Chondrocyte (in vitro differentiated cells): ENCODE data around the gene ADSS1. TPM values are rescaled to one million over a fixed set of nuclear protein-coding genes. Genes with fewer than 3 reads are reported as not detected.

ENCODE experiments used
- DNase-seq: peaks from one replicate; pipeline ENCODE4 v3.0.0; 2021; ENCODE audit warnings: mixed read lengths, low spot score
- H3K27ac Mint-ChIP-seq: one replicate; pipeline ENCODE4 v1.8.0; 2021; ENCODE audit warnings: mild to moderate bottlenecking, moderate library complexity, mixed read lengths; ENCODE audit not compliant: unreplicated experiment
- H3K27me3 Mint-ChIP-seq: 2 replicates; pipeline ENCODE4 v1.8.0; 2021; ENCODE audit warnings: low read depth, mixed read lengths
- H3K36me3 Mint-ChIP-seq: 2 replicates; pipeline ENCODE4 v1.8.0; 2021; ENCODE audit warnings: low read depth, mixed read lengths
- H3K4me1 Mint-ChIP-seq: 2 replicates; pipeline ENCODE4 v1.8.0; 2021; ENCODE audit warnings: low read depth, mild to moderate bottlenecking, mixed read lengths
- H3K4me3 Mint-ChIP-seq: one replicate; pipeline ENCODE4 v1.8.0; 2021; ENCODE audit warnings: mild to moderate bottlenecking, moderate library complexity, mixed read lengths; ENCODE audit not compliant: unreplicated experiment
- H3K9me3 Mint-ChIP-seq: 2 replicates; pipeline ENCODE4 v1.8.0; 2021; ENCODE audit warnings: low read depth, mixed read lengths
- CTCF ChIP-seq: fragments of 200-600 bp; sonication (generic); IDR thresholded peaks from 2 replicates; pipeline ENCODE4 v1.5.0; 2021; ENCODE audit warnings: antibody characterized with exemption, mild to moderate bottlenecking, moderate library complexity
- total RNA-seq: library from RNA; stranded (reverse); gene quantifications from 3 replicates; pipeline ENCODE4 v1.2.1, GENCODE V29; 2021

Gene ADSS1
- total RNA-seq, 1 donor from 2014 or later = 7.1 TPM

- Mint-ChIP-seq H3K4me1 (no peaks in the 10 kb centered on the region), H3K36me3 (peaks cover 1% of the 10 kb centered on the region), H3K27me3 (no peaks in the 10 kb centered on the region), H3K27ac (no peak overlapping the region), H3K4me3 (no peak overlapping the region), H3K9me3 (no peaks in the 10 kb centered on the region)
- DNase-seq = no peak
- TF ChIP-seq CTCF = no peak
Observed at GRCh38 chr14:104779776-104780512, 55.9 kb downstream of the ADSS1 start.

- TF ChIP-seq CTCF = no peak
- no peak overlapping the region for H3K27ac Mint-ChIP-seq
- no peaks in the 10 kb centered on the region for H3K27me3 Mint-ChIP-seq
- peaks cover 1% of the 10 kb centered on the region for H3K36me3 Mint-ChIP-seq
- H3K4me1 Mint-ChIP-seq = no peaks in the 10 kb centered on the region
- no peak for DNase-seq
- no peak overlapping the region for H3K4me3 Mint-ChIP-seq
- H3K9me3 Mint-ChIP-seq = no peaks in the 10 kb centered on the region
Observed at GRCh38 chr14:104780513-104781030, 56.5 kb downstream of the ADSS1 start.

- Mint-ChIP-seq H3K27ac (no peak overlapping the region), H3K27me3 (no peaks in the 10 kb centered on the region), H3K4me3 (no peak overlapping the region), H3K36me3 (peaks cover 1% of the 10 kb centered on the region), H3K4me1 (no peaks in the 10 kb centered on the region), H3K9me3 (no peaks in the 10 kb centered on the region)
- TF ChIP-seq CTCF = no peak
- DNase-seq = no peak
Observed at GRCh38 chr14:104781271-104782077, 57.4 kb downstream of the ADSS1 start.

GRCh38 chr14:104782086-104782807 lies 58.2 kb downstream of the ADSS1 start:
- no peaks in the 10 kb centered on the region for H3K9me3 Mint-ChIP-seq
- H3K36me3 Mint-ChIP-seq = no peaks in the 10 kb centered on the region
- no peaks in the 10 kb centered on the region for H3K27me3 Mint-ChIP-seq
- TF ChIP-seq CTCF = no peak
- no peak overlapping the region for H3K4me3 Mint-ChIP-seq
- H3K4me1 Mint-ChIP-seq = no peaks in the 10 kb centered on the region
- no peak overlapping the region for H3K27ac Mint-ChIP-seq
- DNase-seq = no peak

- Mint-ChIP-seq H3K4me3 (no peak overlapping the region), H3K4me1 (no peaks in the 10 kb centered on the region), H3K27ac (no peak overlapping the region), H3K9me3 (no peaks in the 10 kb centered on the region), H3K27me3 (no peaks in the 10 kb centered on the region), H3K36me3 (no peaks in the 10 kb centered on the region)
- no peak for DNase-seq
- no peak for TF ChIP-seq CTCF
Observed at GRCh38 chr14:104782808-104783139, 58.7 kb downstream of the ADSS1 start.
